ENCODE data around the gene WDPCP. TPM values are rescaled to one million over a fixed set of nuclear protein-coding genes. Genes with fewer than 3 reads are reported as not detected.
"Not testable (repeated sequence)": the region's sequence is repeated elsewhere in the genome, so short reads cannot be mapped to it uniquely, and the experiment has no call there.

Gene WDPCP
- total RNA-seq, 1 donor from 2014 or later, result 12.4 TPM

DNA sequence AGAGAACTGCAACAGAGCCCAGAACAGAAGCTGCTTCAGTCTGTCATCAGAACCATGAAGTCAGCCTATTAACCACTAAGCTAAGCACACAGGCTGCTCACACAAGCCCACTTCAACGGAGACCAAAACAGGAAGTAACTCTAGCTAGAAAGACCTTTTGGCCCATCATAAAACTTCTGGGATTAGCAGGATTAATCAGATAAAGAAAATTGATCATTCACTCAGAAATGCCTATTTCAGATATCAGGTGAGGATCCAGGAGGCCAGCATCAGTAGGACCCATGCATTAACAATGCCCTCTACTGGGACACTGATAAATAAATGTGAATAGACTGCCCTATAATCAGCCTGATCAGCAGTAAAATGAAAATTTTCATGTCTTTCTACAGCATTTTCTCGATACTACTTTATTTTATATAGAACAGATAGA is 101.4 kb downstream of the WDPCP start:
- TF ChIP-seq, protein P1, sequence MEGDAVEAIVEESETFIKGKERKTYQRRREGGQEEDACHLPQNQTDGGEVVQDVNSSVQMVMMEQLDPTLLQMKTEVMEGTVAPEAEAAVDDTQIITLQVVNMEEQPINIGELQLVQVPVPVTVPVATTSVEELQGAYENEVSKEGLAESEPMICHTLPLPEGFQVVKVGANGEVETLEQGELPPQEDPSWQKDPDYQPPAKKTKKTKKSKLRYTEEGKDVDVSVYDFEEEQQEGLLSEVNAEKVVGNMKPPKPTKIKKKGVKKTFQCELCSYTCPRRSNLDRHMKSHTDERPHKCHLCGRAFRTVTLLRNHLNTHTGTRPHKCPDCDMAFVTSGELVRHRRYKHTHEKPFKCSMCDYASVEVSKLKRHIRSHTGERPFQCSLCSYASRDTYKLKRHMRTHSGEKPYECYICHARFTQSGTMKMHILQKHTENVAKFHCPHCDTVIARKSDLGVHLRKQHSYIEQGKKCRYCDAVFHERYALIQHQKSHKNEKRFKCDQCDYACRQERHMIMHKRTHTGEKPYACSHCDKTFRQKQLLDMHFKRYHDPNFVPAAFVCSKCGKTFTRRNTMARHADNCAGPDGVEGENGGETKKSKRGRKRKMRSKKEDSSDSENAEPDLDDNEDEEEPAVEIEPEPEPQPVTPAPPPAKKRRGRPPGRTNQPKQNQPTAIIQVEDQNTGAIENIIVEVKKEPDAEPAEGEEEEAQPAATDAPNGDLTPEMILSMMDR (IDR thresholded peaks at IDR 0.05), result peak; percentile 13
- Mint-ChIP-seq H3K27ac (ENCODE audit: unreplicated experiment) (no peak overlapping the region), H3K9me3 (ENCODE audit: unreplicated experiment) (no peaks in the 10 kb centered on the region), H3K4me1 (ENCODE audit: unreplicated experiment) (no peaks in the 10 kb centered on the region), H3K4me3 (ENCODE audit: unreplicated experiment) (no peak overlapping the region), H3K36me3 (ENCODE audit: unreplicated experiment) (peaks cover 6% of the 10 kb centered on the region), H3K27me3 (ENCODE audit: unreplicated experiment) (no peaks in the 10 kb centered on the region)
- no peak for DNase-seq (ENCODE audit: extremely low spot score, unreplicated experiment)

DNA sequence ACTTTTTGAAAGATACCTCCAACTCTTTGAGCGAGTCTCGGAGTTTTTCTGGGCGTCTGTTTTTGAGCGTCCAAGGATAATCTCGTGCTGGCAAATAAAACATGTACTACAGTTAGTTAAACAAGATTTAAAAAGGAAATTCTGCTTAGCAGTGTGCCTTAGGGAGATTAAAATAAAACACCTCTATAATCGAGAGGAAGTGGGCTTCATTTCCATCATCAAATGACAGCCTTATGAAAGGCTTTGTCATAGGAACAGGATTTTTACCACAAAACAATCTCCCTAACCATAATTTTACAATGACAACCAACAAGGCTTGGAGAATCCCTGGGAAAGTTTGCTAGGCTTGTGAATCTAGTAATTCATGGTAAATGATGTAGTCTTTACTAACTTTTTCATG is 103.4 kb downstream of the WDPCP start:
- TF ChIP-seq, protein P1 (IDR thresholded peaks at IDR 0.05), result no peak

DNA sequence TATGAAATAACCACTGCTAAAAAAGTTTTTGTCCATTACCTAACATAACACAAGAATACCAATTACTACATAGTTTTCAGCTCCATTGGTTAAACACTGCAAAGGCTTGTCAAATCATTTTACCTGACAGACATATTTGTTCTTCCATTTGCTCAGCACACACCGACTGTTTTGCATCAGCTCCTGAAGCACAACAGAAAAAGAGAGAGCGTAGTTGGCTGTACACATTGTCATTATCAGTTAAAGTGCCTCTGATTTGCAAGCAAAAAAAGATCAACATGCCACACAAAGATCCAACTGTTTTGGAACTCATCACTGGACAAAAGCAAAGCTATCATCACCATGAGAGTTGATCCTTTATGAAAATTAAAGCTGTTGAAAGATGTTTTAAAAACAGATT is 103.8 kb downstream of the WDPCP start:
- H3K27me3 Mint-ChIP-seq (ENCODE audit: unreplicated experiment), result no peaks in the 10 kb centered on the region
- TF ChIP-seq, protein P1 (IDR thresholded peaks at IDR 0.05), result no peak
- peaks cover 8% of the 10 kb centered on the region for H3K36me3 Mint-ChIP-seq (ENCODE audit: unreplicated experiment)
- no peak for DNase-seq (ENCODE audit: extremely low spot score, unreplicated experiment)
- no peak overlapping the region for H3K4me3 Mint-ChIP-seq (ENCODE audit: unreplicated experiment)
- peaks cover 15% of the 10 kb centered on the region for H3K9me3 Mint-ChIP-seq (ENCODE audit: unreplicated experiment)
- no peaks in the 10 kb centered on the region for H3K4me1 Mint-ChIP-seq (ENCODE audit: unreplicated experiment)
- no peak overlapping the region for H3K27ac Mint-ChIP-seq (ENCODE audit: unreplicated experiment)

More for the DNA sequence above, 103.4 kb downstream of the WDPCP start:
- H3K27ac Mint-ChIP-seq (ENCODE audit: unreplicated experiment), result no peak overlapping the region
- H3K27me3 Mint-ChIP-seq (ENCODE audit: unreplicated experiment), result no peaks in the 10 kb centered on the region
- no peaks in the 10 kb centered on the region for H3K4me1 Mint-ChIP-seq (ENCODE audit: unreplicated experiment)
- H3K9me3 Mint-ChIP-seq (ENCODE audit: unreplicated experiment), result peaks cover 15% of the 10 kb centered on the region
- H3K36me3 Mint-ChIP-seq (ENCODE audit: unreplicated experiment), result peaks cover 8% of the 10 kb centered on the region
- H3K4me3 Mint-ChIP-seq (ENCODE audit: unreplicated experiment), result no peak overlapping the region
- DNase-seq (ENCODE audit: extremely low spot score, unreplicated experiment), result no peak

DNA sequence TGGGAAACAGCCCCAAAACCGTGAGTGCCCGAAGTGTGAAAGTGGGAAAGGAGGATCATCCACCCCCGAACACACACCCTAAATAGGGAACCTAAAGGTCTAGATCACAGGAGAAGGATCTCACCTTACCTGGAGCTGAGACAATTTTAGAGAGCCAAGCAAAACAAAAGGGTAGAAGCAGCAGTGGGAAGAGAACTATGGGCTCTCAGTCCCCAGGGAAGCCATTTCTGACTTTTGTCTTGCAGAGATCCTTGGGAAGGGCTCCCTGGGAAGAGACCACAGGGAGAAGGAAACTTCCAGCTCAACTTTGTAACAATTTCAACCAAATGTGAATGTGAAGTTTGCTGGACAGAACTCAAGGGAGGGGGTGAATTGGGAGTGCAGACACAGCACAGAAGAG is 110.6 kb downstream of the WDPCP start:
- H3K4me1 Mint-ChIP-seq (ENCODE audit: unreplicated experiment), result no peaks in the 10 kb centered on the region

DNA sequence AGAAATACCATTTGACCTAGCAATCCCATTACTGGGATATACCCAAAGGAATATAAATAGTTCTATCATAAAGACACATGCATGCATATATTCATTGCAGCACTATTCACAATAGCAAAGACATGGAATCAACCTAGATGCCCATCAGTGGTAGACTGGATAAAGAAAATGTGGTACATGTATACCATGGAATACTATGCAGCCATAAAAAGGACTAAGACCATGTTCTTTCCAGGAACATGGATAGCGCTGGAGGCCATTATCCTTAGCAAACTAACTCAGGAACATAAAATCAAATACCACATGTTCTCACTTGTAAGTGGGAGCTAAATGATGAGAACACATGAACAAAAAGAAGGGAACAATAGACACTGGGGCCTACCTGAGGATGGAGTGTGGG is 119.0 kb downstream of the WDPCP start:
- DNase-seq (ENCODE audit: extremely low spot score, unreplicated experiment); H3K4me1 Mint-ChIP-seq (ENCODE audit: unreplicated experiment); H3K27me3 Mint-ChIP-seq (ENCODE audit: unreplicated experiment); H3K4me3 Mint-ChIP-seq (ENCODE audit: unreplicated experiment); H3K27ac Mint-ChIP-seq (ENCODE audit: unreplicated experiment): not testable (repeated sequence)
- Mint-ChIP-seq H3K36me3 (ENCODE audit: unreplicated experiment) (peaks cover 18% of the 10 kb centered on the region), H3K9me3 (ENCODE audit: unreplicated experiment) (peaks cover 18% of the 10 kb centered on the region)

More for the DNA sequence above, 110.6 kb downstream of the WDPCP start:
- H3K27me3 Mint-ChIP-seq (ENCODE audit: unreplicated experiment), result no peaks in the 10 kb centered on the region
- TF ChIP-seq, protein P1 (IDR thresholded peaks at IDR 0.05), result no peak
- H3K9me3 Mint-ChIP-seq (ENCODE audit: unreplicated experiment), result peaks cover 15% of the 10 kb centered on the region
- no peak overlapping the region for H3K4me3 Mint-ChIP-seq (ENCODE audit: unreplicated experiment)
- no peak overlapping the region for H3K27ac Mint-ChIP-seq (ENCODE audit: unreplicated experiment)
- H3K36me3 Mint-ChIP-seq (ENCODE audit: unreplicated experiment), result peaks cover 8% of the 10 kb centered on the region
- no peak for DNase-seq (ENCODE audit: extremely low spot score, unreplicated experiment)

DNA sequence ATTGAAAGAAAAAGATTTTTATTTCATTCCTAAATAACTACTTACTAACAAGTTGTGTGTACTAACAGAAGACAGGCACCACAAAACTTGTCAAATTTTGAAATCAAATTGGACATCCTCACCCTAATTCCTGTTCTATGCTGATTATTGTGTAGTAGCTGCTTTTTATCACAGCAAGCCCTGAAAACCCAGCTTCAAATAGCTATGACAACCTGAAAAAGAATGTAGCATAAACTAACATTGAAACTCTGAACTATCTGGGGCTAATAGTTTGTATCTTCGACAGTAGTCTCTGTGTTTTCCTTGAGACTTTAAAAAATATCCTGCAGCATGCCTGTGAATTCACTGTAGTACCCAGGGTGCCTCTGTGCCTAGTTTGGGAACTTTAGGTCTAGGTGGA is 122.6 kb downstream of the WDPCP start:
- TF ChIP-seq, protein P1 (IDR thresholded peaks at IDR 0.05), result no peak
- Mint-ChIP-seq H3K9me3 (ENCODE audit: unreplicated experiment) (peaks cover 31% of the 10 kb centered on the region), H3K27me3 (ENCODE audit: unreplicated experiment) (no peaks in the 10 kb centered on the region), H3K27ac (ENCODE audit: unreplicated experiment) (no peak overlapping the region), H3K4me1 (ENCODE audit: unreplicated experiment) (peaks cover 3% of the 10 kb centered on the region), H3K36me3 (ENCODE audit: unreplicated experiment) (peaks cover 35% of the 10 kb centered on the region), H3K4me3 (ENCODE audit: unreplicated experiment) (no peak overlapping the region)
- DNase-seq (ENCODE audit: extremely low spot score, unreplicated experiment), result no peak

All from osteocyte (in vitro differentiated cells).